ENCODE results near the gene FANCD2OS.

DNA sequence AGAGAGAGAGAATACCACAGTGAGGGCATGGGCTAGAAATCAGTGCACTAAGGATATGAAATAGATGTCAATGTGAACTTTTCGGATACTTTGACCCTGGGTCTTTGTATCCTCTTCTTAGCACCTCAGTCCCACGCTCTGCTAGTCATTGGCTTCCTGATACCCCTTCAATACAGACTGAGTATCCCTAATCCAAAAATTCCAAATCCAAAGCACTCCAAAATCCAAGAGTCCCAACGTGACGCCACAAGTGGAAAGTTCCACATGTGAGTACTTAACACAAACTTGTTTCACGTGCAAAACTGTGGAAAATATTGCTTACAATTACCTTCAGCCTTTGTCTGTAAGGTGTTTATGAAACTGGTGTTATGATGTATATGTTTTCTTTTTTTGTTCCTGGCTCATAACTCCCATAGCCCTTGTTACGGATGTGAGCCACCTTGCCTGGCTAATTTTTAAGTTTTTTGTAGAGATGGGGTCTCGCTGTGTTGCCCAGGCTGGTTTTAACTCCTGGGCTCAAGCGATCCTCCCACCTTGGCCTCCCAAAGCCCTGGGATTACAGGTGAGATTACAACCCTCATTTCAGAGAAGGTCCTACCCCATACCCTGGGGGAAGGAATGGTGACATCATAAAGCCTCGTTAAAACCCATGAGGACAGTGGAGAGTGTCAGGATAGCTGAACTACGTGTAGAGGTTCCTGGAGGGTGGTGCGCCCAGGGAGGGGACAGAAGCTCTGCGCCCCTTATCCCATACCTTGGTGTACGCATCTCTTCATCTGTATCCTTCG, 46.5 kb upstream of the FANCD2OS start:
- TF ChIP-seq, protein P1, sequence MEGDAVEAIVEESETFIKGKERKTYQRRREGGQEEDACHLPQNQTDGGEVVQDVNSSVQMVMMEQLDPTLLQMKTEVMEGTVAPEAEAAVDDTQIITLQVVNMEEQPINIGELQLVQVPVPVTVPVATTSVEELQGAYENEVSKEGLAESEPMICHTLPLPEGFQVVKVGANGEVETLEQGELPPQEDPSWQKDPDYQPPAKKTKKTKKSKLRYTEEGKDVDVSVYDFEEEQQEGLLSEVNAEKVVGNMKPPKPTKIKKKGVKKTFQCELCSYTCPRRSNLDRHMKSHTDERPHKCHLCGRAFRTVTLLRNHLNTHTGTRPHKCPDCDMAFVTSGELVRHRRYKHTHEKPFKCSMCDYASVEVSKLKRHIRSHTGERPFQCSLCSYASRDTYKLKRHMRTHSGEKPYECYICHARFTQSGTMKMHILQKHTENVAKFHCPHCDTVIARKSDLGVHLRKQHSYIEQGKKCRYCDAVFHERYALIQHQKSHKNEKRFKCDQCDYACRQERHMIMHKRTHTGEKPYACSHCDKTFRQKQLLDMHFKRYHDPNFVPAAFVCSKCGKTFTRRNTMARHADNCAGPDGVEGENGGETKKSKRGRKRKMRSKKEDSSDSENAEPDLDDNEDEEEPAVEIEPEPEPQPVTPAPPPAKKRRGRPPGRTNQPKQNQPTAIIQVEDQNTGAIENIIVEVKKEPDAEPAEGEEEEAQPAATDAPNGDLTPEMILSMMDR (IDR thresholded peaks at IDR 0.05; ENCODE audit: insufficient read depth, low read length, poor library complexity, severe bottlenecking), result no peak
- TF ChIP-seq EZH2phosphoT487 (conservative IDR thresholded peaks at IDR 0.05; ENCODE audit: low read length), result no peak
